K562 (cell line): ENCODE data around the gene C19orf44. TPM values are rescaled to one million over a fixed set of nuclear protein-coding genes. Genes with fewer than 3 reads are reported as not detected.

ENCODE experiments used
- PRDM10 ChIP-seq: fragments of 450-650 bp; IDR thresholded peaks from 2 replicates; pipeline ENCODE4 v1.6.1; 2018; ENCODE audit not compliant: partially characterized antibody
- PRMT5 ChIP-seq: sonication (generic); formaldehyde crosslinking; IDR thresholded peaks from 2 replicates; pipeline ENCODE4 v1.5.0; 2020; ENCODE audit warnings: missing genetic modification reagents
- RBM25 ChIP-seq: fragments of 200-400 bp; formaldehyde crosslinking; IDR thresholded peaks from 2 replicates; pipeline ENCODE4 v1.6.1; 2018; ENCODE audit warnings: low read length, low read depth, moderate library complexity; ENCODE audit not compliant: severe bottlenecking
- TRIM24 ChIP-seq, 2 experiments: fragments of 450-650 bp; IDR thresholded peaks; 2 replicates each; pipeline ENCODE4 v1.6.1; 2016
- polyA plus RNA-seq, 8 experiments: library from polyadenylated mRNA; depleted of rRNA in 4 of 8; stranded (reverse) in 5 of 8; unstranded in 3 of 8; fragments of >200 nt; fragmentation: Nextera tagmentation in 2 of 8; fragmentation: Illumina TruSeq in 1 of 8; extraction: Ambion mirVana in 2 of 8; extraction: Trizol in 1 of 8; gene quantifications; 2 replicates each; pipeline versions ENCODE4 v1.2.1 to v1.2.3, GENCODE V29; 2011 to 2014; ENCODE audit warnings: inconsistent platforms in 1 of 8, missing spikeins in 1 of 8
- total RNA-seq, 7 experiments: library from RNA; depleted of rRNA in 6 of 7; stranded (reverse); fragments of >200 nt in 6 of 7; fragmentation: Illumina TruSeq in 2 of 7; extraction: Trizol in 2 of 7; gene quantifications; 2 replicates each; pipeline versions ENCODE4 v1.2.1 to v1.2.3, GENCODE V29; 2011 to 2021; ENCODE audit warnings: low replicate concordance in 1 of 7
- TF ChIP-seq, protein P1 (sequence below): fragments of 450-650 bp; IDR thresholded peaks from 2 replicates; pipeline ENCODE4 v1.6.1; 2016; ENCODE audit warnings: mild to moderate bottlenecking, moderate library complexity
- TF ChIP-seq, protein P2 (sequence below), 2 experiments: fragments of 450-650 bp; IDR thresholded peaks; 2 replicates each; pipeline ENCODE4 v1.6.1; 2018; ENCODE audit warnings: mild to moderate bottlenecking in 2 of 2, low read depth in 1 of 2; ENCODE audit not compliant: partially characterized antibody in 2 of 2

The C19orf44 gene
- total and polyA plus RNA-seq, 9 of the 15 experiments (the other 6 are each of a cell fraction or from before 2014, with no cell fraction given): 0.41 to 7.7 (median 3.5) TPM

- TF ChIP-seq, protein P1, sequence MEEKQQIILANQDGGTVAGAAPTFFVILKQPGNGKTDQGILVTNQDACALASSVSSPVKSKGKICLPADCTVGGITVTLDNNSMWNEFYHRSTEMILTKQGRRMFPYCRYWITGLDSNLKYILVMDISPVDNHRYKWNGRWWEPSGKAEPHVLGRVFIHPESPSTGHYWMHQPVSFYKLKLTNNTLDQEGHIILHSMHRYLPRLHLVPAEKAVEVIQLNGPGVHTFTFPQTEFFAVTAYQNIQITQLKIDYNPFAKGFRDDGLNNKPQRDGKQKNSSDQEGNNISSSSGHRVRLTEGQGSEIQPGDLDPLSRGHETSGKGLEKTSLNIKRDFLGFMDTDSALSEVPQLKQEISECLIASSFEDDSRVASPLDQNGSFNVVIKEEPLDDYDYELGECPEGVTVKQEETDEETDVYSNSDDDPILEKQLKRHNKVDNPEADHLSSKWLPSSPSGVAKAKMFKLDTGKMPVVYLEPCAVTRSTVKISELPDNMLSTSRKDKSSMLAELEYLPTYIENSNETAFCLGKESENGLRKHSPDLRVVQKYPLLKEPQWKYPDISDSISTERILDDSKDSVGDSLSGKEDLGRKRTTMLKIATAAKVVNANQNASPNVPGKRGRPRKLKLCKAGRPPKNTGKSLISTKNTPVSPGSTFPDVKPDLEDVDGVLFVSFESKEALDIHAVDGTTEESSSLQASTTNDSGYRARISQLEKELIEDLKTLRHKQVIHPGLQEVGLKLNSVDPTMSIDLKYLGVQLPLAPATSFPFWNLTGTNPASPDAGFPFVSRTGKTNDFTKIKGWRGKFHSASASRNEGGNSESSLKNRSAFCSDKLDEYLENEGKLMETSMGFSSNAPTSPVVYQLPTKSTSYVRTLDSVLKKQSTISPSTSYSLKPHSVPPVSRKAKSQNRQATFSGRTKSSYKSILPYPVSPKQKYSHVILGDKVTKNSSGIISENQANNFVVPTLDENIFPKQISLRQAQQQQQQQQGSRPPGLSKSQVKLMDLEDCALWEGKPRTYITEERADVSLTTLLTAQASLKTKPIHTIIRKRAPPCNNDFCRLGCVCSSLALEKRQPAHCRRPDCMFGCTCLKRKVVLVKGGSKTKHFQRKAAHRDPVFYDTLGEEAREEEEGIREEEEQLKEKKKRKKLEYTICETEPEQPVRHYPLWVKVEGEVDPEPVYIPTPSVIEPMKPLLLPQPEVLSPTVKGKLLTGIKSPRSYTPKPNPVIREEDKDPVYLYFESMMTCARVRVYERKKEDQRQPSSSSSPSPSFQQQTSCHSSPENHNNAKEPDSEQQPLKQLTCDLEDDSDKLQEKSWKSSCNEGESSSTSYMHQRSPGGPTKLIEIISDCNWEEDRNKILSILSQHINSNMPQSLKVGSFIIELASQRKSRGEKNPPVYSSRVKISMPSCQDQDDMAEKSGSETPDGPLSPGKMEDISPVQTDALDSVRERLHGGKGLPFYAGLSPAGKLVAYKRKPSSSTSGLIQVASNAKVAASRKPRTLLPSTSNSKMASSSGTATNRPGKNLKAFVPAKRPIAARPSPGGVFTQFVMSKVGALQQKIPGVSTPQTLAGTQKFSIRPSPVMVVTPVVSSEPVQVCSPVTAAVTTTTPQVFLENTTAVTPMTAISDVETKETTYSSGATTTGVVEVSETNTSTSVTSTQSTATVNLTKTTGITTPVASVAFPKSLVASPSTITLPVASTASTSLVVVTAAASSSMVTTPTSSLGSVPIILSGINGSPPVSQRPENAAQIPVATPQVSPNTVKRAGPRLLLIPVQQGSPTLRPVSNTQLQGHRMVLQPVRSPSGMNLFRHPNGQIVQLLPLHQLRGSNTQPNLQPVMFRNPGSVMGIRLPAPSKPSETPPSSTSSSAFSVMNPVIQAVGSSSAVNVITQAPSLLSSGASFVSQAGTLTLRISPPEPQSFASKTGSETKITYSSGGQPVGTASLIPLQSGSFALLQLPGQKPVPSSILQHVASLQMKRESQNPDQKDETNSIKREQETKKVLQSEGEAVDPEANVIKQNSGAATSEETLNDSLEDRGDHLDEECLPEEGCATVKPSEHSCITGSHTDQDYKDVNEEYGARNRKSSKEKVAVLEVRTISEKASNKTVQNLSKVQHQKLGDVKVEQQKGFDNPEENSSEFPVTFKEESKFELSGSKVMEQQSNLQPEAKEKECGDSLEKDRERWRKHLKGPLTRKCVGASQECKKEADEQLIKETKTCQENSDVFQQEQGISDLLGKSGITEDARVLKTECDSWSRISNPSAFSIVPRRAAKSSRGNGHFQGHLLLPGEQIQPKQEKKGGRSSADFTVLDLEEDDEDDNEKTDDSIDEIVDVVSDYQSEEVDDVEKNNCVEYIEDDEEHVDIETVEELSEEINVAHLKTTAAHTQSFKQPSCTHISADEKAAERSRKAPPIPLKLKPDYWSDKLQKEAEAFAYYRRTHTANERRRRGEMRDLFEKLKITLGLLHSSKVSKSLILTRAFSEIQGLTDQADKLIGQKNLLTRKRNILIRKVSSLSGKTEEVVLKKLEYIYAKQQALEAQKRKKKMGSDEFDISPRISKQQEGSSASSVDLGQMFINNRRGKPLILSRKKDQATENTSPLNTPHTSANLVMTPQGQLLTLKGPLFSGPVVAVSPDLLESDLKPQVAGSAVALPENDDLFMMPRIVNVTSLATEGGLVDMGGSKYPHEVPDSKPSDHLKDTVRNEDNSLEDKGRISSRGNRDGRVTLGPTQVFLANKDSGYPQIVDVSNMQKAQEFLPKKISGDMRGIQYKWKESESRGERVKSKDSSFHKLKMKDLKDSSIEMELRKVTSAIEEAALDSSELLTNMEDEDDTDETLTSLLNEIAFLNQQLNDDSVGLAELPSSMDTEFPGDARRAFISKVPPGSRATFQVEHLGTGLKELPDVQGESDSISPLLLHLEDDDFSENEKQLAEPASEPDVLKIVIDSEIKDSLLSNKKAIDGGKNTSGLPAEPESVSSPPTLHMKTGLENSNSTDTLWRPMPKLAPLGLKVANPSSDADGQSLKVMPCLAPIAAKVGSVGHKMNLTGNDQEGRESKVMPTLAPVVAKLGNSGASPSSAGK: peak; percentile 55; the same call in 1 of the 2 replicates
- TF ChIP-seq, protein P2, sequence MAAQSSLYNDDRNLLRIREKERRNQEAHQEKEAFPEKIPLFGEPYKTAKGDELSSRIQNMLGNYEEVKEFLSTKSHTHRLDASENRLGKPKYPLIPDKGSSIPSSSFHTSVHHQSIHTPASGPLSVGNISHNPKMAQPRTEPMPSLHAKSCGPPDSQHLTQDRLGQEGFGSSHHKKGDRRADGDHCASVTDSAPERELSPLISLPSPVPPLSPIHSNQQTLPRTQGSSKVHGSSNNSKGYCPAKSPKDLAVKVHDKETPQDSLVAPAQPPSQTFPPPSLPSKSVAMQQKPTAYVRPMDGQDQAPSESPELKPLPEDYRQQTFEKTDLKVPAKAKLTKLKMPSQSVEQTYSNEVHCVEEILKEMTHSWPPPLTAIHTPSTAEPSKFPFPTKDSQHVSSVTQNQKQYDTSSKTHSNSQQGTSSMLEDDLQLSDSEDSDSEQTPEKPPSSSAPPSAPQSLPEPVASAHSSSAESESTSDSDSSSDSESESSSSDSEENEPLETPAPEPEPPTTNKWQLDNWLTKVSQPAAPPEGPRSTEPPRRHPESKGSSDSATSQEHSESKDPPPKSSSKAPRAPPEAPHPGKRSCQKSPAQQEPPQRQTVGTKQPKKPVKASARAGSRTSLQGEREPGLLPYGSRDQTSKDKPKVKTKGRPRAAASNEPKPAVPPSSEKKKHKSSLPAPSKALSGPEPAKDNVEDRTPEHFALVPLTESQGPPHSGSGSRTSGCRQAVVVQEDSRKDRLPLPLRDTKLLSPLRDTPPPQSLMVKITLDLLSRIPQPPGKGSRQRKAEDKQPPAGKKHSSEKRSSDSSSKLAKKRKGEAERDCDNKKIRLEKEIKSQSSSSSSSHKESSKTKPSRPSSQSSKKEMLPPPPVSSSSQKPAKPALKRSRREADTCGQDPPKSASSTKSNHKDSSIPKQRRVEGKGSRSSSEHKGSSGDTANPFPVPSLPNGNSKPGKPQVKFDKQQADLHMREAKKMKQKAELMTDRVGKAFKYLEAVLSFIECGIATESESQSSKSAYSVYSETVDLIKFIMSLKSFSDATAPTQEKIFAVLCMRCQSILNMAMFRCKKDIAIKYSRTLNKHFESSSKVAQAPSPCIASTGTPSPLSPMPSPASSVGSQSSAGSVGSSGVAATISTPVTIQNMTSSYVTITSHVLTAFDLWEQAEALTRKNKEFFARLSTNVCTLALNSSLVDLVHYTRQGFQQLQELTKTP (IDR thresholded peaks at IDR 0.05; ENCODE audit: low read depth in 1 of 2, partially characterized antibody in 2 of 2): peak; percentile 46 to 100
- peak; percentile 86 for TF ChIP-seq RBM25
- TF ChIP-seq PRDM10: peak; percentile 97
- TF ChIP-seq TRIM24 (IDR thresholded peaks at IDR 0.05): no peak
- no peak for TF ChIP-seq PRMT5 (CRISPR knock-in tag)
Measured at GRCh38 chr19:16495982-16496612, at the start of gene C19orf44, which contains the start of gene CALR3 (continued).
